NK-92 (cell line): ENCODE results near the gene FERMT1.

Experiments
- DNase-seq: peaks from one replicate; lab custom pipeline; 2025; ENCODE audit not compliant: unreplicated experiment; lab: John Stamatoyannopoulos, UW

The FERMT1 gene, protein sequence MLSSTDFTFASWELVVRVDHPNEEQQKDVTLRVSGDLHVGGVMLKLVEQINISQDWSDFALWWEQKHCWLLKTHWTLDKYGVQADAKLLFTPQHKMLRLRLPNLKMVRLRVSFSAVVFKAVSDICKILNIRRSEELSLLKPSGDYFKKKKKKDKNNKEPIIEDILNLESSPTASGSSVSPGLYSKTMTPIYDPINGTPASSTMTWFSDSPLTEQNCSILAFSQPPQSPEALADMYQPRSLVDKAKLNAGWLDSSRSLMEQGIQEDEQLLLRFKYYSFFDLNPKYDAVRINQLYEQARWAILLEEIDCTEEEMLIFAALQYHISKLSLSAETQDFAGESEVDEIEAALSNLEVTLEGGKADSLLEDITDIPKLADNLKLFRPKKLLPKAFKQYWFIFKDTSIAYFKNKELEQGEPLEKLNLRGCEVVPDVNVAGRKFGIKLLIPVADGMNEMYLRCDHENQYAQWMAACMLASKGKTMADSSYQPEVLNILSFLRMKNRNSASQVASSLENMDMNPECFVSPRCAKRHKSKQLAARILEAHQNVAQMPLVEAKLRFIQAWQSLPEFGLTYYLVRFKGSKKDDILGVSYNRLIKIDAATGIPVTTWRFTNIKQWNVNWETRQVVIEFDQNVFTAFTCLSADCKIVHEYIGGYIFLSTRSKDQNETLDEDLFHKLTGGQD

DNA sequence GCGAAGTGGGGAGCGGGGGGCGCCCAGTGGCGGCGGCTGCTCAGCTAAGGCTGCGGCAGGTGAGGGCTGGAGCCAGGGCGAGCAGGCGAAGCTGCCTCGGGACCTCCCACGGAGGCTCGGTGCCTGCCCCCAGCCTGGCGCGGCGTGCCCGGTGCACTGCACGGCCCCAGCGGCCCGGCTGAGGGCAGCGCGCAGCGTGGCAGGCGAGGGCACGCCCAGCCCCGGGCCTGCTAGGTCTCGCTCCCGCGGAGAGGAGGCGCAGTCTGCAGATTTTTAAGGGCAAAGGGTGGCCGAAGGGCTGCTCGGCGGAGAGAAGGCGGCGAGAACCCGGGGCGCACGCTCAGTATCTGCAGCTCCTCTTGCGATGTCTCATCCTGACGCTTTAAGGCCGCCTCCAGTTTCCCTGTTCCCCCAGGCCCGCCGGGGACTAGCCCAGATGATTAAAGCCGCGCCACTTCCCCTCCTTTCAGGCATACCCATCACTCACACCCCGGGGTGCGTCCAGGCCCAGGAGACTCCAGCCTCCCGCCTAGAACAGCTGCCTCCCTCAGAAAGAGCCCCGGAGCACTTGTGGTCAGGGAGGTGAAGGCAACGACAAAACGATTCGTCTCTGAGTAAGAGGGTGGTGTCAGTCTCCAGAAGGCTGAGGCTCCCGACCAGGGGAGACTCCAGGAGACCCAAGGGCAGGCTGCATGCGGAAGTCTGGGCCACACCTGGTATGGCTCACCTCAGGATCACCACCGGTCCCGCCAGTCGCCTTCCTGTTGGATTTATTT is at the start of gene FERMT1:
Gene FERMT1 (minus strand): TSS at position 158 of the 776 bp plus-strand sequence. CDS start 3,476 bp downstream, outside the sequence.
- DNase-seq, result no peak

DNA sequence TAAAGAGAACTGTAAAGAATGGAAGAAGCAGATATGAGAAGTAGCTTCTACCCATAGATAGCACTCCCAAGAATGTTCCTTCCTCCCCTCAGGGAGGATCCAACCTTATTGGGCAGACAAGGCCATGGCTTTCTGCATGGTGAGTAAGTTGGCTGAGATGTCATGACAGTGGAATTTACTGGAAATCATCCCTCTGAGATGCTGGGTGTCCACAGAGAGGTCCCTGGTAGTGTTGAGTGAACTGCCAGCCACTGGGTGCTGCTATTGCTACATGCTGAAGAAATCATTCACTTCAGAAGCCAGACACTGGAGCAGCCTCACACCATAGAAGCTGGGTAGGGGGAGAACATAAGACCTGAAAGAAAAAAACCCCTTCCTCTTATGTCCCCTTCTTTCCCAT is 46.4 kb upstream of the FERMT1 start:
- no peak for DNase-seq

DNA sequence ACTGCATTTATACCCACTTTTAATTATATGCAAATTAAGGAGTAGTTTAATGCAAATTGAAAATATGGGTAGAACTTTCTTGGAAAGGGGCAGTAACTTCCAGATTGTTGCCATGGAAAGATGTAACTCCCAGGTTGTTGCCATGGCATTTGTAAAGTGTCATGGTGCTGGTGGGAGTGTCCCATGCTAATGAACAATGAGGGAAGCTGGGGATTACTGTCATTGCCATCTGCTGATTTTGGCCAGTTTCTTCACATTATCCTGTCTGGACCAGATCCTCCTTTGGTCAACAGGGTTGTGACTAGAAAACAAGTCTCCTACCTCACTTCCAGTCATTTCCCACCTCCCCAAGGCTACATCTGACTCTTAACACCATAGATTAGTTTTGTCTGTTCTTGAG is 45.4 kb upstream of the FERMT1 start:
- no peak for DNase-seq

DNA sequence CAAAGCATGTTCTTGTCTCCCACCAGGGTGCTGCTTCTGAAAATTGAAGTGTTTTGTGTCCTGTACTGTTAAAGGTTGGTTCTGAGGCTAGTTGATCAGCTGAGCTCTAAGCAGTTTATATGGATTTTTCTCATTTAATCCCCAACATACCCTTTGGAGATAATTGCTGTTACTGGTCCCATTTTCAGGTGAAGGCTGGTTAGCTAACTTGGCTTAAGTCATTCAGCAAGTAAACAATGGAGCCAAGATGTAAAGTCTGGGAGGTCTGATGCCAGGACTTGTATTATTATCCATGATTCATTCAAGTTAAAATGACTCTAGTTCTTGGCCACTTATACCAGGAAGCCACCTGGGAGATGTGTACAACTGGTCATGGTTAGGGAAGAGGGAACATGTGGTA is 42.5 kb upstream of the FERMT1 start:
- no peak for DNase-seq

DNA sequence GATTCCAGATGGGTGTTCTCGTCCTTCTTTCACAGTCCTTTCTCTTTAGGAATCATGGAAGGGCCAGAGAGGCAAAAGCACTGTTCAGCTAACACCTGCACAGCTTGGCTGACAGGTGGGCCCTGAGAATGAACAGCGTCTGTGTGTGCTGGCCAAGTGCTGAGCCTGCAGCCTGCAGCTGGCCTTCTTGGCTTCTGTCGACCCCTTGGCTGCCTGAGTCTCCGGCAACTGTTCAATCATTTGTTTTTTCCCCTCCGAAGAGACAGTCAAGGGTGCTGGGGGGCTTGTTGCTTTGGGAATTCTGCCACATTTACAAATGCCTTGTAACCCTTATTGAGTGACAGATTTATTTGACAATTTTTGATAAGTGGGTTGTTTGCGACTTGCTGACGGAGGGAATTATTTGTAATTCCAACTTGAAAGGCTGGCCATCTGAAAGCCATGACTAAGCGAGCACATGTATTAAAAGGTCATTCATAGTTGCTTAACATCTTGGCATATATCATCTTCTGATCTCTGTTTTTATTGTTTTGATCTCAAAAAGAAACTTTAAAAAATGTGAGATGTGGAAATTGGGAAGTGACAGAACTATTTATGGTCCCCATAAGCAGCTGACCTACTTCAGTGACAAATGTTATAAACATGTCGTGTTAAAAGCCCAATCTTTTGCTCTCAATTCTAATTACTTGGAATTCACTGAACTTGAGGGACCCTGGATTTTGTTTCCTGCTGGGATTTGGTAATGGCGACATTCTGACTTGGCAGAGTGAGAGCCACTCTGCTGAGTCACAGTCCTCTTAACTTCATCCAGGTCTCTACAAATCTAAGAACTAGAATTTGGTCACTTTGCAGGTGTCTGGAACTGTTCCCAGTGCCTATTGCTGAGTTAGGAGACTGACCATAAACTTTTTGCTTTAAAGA is 41.9 kb upstream of the FERMT1 start:
- no peak for DNase-seq

DNA sequence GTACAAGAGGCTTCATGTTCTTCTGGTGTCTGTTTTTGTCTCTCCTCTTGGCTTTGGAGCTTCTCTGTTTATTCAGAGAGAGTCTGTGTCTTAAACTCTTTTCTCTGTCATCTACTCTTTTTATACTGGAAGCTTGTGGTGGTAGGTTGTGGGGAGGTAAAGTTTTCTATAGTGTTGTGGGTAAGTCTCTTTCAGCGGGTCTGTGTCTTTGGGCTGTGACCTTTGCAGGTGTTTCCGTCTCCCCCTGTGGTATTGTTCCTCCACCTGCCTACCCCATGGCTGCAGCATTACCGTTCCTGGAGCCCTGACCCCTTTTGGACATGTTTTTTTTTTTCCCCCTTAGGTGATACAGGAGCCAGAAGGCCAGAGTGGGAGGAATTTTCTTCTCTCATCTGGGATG is 37.9 kb upstream of the FERMT1 start:
- DNase-seq, result no peak

DNA sequence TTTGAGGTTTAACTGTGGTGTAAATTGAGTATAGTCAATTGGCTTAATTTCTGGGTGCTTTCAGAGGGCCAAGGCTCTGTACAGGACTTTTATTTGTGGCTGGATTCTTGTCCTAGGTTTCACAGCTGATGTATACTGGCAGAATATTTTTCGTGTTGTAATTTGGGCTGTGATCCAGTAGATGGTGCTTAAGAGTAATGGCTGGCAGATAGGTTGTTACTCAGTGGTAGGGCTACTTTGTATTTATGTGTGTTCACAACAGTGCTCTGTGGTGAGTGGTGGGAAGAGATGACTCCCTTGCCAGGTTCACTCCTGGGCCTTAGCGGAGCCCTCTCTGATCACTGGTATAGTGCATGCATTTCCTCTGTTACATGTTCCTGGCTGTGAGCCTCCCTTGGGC is 34.5 kb upstream of the FERMT1 start:
- no peak for DNase-seq

DNA sequence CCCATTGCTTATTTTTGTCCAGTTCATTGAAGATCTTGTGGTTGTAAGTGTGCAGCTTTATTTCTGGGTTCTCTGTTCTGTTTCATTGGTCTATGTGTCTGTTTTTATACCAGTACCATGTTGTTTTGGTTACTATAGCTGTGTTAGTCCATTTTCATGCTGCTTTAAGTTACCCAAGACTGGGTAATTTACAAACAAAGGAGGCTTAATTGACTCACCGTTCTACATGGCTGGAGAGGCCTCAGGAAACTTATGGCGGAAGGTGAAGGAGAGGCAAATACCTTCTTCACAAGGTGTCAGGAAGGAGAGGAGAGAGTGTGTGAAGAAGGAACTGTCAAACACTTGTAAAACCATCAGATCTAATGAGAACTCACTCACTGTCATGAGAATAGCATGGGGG is 29.9 kb upstream of the FERMT1 start:
- no peak for DNase-seq

DNA sequence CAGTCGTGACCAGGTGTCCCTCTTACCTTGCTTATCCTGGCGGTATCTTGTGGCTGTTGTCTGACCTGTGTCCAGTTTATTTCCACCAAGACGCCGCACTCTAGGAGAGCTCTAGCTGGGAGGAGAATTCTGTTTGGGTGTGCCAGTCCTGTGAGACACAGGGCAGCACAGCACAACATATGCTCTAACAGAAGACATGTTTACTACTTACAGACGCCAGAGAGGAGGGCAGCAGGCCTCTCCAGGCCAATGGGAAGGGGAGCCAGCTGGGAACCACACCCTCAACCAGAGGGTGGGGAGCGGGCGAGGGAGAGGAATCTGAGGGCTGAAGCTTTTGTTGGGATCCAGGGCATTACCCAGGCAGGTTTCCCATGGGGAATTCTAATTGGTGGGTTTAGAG is 25.2 kb upstream of the FERMT1 start:
- no peak for DNase-seq

DNA sequence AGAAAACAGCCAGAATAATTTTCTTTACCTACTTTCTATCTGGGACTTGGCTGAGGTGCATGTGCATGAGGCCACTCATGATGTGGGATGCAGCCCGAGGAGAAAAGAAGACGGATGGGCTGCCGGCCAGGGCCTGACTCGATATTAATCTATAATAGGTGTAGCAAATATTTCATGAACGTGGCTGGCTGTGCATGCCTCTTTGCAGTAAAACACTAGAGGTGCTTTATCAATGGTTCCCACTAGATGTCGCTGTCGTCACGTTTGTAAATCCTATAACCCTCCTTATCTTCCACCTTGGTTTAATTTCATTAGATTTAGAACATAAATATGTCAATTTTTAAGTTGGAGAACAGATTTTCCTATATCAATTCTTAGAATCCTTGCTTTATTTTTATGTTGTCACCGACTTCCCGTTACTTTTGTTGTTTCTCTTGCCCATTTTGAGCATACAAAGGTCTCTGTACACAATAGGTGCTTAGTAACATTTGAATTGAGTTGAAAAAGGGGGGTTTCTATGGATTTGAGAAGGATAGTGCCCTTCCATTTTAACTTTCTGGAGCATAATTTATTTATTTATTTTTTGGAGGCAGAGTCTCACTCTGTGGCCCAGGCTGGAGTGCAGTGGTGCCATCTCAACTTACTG is 19.6 kb upstream of the FERMT1 start:
- no peak for DNase-seq

DNA sequence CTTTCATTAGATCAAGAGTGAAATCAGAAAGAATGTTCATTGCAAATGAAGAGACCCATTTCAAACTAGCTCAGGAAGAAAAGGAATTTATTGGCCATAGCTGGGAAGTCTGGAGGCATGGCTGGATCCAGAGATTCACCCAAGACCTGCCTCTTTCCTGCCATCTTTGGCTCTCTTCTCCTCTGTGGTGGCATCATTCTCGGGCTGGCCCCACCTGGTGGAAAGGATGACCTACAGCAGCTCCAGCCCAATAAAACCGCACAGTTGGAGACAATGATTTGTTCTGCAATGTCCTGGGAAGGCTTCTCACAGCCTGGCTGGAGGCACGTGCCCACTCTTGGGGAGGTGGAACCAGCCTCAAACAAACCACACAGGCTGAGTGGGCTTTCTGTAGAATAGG is 18.1 kb upstream of the FERMT1 start:
- no peak for DNase-seq

DNA sequence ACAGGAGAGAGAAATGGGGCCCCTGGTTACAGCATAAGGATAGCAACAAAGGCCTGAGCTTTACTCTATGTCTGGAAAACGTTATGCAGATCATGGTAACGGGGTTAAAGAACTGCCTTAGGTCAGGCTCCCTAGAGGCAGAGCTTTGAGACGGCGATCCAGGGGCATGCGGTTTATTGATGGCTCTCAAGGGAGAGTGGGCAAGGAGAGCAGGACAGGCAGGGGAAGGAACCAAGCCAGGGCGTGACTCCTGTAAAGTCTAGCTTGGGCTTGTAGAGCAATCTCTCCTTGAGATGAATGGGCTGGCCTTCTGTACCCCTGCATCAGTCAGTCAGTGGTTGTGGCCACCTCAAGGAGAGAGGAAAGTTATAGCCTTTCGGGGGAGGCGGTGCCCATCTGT is 12.5 kb upstream of the FERMT1 start:
- DNase-seq, result no peak

DNA sequence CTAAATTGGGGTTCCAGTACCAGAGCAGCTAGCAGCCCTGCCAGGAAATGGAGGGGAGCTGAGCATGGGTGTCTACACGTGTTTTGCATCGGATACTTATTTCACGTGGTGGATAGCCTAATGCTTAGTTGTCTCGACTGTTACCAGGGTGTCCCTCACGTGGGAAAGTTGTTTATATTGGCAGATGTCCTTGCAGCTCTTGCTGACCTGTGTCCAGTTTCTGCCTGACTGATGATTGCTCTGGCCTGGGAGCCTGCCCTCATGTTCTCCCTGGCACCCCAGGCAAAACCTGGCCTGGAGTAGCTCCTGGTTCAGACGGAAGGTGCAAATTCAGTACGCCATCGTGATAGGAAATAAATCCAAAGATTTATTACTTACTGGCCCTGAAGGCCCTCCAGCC is 11.8 kb upstream of the FERMT1 start:
- DNase-seq, result no peak

DNA sequence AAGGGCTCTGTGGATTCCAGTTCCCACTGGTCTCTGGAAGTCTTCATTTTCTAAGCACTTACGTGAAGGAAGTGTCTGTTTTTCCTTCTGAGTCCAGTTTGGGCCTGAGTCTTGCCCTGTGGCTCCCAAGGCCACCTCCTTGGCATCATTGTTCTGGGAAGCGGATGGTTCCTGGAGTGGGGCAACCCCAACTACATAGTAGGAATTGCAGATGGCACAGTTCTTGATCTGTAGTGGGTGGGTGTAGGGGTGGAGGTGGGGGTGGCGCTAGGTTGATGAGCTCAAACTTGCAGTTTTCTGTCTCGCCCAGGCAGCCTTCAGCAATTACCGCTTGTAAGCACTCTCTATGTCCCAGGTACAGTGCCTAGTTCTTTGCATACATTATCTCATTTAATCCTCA is 7.2 kb upstream of the FERMT1 start:
- no peak for DNase-seq

DNA sequence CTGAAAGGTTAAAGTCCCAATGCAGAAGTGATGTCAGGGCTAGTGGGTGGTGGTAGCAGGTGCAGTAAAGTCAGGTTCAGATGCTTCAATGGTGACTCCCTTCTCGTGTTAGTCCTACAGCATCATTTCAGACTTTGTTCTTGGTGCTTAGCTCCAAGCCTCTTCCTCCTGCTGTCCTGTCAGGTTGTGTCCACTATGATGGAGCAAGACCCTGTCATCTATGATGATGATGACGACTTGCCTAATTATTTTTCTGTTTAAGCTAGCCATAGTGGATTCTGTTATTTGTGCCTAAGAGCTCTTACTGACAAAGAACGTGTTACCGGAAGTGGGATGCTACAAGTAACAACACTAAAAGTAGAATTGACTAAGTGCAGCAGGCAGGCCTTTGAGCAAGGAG is 5.0 kb upstream of the FERMT1 start:
- DNase-seq, result no peak

DNA sequence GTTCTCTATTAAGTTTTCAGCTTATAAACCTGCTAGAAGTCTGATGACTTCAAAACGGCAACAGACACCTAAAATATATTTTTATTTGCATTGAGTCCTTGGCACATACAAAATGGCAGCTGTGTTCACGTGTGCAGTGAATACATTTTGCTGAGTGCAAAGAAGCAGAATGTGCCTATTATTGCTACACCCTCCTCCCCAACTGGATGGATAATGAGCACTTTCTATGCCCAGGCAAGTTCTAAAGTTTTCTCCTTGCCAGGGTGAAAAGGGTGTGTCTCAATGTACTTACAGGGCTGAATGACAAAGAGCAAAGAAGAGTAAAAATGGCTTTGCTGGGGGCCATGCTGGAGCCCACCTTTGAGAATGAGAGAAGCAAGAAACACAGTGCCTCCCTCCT is 4.0 kb upstream of the FERMT1 start:
- no peak for DNase-seq

DNA sequence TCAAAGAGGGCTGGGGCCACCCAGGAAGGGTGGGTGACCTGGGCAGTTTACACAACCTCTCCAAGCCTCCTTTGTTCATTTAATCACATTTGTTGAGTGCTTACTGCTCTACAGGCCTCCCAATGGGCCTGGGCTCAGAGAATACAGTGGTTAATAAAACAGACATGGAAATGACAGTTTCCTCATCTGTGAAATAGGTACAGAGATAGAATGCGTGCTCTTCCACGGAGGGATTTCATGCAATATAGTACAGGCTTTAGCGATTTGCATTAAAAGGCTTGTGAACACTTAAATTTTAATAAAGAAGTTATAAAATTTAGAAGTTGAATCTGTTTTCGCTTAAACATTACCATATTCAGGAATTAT is 802 bp upstream of the FERMT1 start:
- DNase-seq, result no peak

DNA sequence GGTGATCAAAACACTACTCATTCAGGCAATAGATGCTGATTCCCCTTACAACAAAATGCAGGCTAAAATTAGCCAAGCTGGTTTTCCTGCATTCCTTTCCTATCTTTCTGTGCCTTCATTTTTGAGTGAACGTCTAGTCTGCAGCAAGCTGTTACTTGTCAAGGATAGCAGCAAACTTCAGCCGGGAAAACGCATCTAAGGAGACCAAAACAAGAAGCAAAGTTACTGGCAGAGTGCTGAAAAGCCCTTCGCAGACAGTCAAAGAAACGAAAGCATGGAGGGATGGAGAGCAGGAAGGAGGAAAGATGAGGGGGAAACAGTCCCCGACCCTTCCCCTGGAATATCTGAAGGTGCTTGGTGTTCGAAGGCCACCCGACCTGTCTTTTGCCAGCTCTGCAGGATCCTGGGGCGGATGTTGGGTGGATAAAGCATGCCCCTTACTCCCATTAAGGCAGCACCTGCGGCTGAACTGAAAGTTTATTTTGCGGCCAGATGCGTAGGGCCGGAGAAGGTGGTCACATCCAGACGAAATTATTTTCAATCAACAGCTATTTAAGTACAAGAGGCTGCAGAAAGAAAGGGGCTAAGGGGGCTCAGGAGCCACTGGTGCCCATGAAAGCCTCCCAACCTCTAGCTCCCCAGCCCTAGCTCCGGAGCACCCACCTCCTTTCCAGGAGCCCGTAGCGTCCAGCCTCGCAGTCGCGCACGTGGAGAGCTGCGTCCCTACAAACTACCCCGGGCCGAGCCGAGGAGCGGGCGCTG is 538 bp downstream of the FERMT1 start:
- DNase-seq, result no peak

DNA sequence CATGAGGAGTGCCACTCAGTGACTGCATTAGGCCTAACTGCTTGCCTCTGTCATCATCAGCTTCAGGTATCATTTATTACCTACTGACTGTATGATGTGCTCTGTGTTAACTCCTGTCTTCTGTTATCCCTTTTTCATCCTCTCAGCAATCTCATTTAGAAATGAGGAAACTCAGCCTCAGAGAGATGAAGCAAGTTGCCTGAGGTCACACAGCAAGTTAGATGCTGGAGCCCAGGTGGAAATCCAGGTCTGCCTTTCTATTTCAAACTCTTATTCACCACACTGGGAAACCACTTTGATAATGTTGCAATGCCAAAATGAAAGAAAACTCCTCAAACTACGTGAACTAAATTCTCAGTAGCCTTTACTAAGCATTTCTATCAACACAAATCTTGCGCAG is 1.3 kb downstream of the FERMT1 start:
- DNase-seq, result no peak

DNA sequence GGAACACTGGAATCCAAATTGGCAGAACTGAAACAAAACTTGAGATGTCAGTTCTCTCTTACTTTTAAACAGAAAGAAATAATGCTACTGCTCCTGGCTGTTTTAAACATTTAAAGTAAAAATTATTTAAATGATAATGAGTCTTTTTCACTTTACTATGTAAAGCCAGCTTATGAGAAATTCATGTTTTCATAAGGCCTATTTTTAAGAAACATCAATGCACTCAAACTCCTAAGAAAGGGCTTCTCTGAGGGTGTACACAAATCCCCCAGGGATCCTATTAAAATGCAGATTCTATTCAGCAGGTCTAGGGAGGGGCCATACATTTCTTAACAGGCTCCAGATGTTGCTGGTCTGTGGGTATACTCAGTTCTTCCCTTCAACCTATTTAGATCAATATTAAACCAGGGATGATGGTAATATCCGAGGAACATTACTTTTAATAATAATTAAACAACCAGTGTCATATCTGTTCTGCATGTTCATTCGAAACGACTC is 2.3 kb downstream of the FERMT1 start:
- DNase-seq, result no peak
